ENCODE data around the gene KPNA6. TPM values are rescaled to one million over a fixed set of nuclear protein-coding genes. Genes with fewer than 3 reads are reported as not detected.
A peak's percentile ranks its signal among the peaks of the same experiment; 100 is the strongest.

Gene KPNA6
- total and polyA plus RNA-seq, 9 of the 15 experiments (the other 6 are each of a cell fraction or from before 2014, with no cell fraction given), result 20.1 to 54.6 (median 32.2) TPM

GRCh38 chr1:32125313-32125712 lies 17.5 kb downstream of the KPNA6 start (continued):
- TF ChIP-seq ZNF511 (CRISPR knock-in tag; IDR thresholded peaks at IDR 0.05), result no peak

GRCh38 chr1:32126770-32127169 lies 18.9 kb downstream of the KPNA6 start:
- Histone ChIP-seq H3K9ac (ENCODE audit: insufficient read depth in 1 of 2, low read depth in 2 of 2, low read length in 2 of 2) (no peak overlapping the region), H3K9me1 (ENCODE audit: control insufficient read depth, insufficient read depth, low read length) (no peaks in the 10 kb centered on the region), H3K36me3 (ENCODE audit: control insufficient read depth, insufficient read depth, low read length) (peaks cover 20% of the 10 kb centered on the region; the same call in 1 of the 3 replicates), H3K79me2 (ENCODE audit: control insufficient read depth, insufficient read depth, low read length) (peaks cover 97% of the 10 kb centered on the region), H2AFZ (ENCODE audit: low read depth, low read length) (no peak overlapping the region), H3K4me1 (replicated peaks in 1 of 2; ENCODE audit: control insufficient read depth in 2 of 2, insufficient read depth in 2 of 2, low read length in 2 of 2) (peaks cover 43 to 60% of the 10 kb centered on the region in 2 experiments), H3K27me3 (ENCODE audit: control insufficient read depth in 2 of 2, insufficient read depth in 2 of 2, low read length in 2 of 2) (no peaks in the 10 kb centered on the region), H3K4me3 (no peak overlapping the region), H3K27ac (ENCODE audit: extremely low read depth, low read depth, low read length) (peak overlapping the region; percentile 74; the same call in 2 of the 3 replicates), H3K9me3 (replicated peaks; ENCODE audit: control insufficient read depth, insufficient read depth, low read depth, low read length) (no peaks in the 10 kb centered on the region), H4K20me1 (replicated peaks; ENCODE audit: control insufficient read depth, insufficient read depth, low read length) (peaks cover 13% of the 10 kb centered on the region), H3K4me2 (ENCODE audit: insufficient read depth, low read length) (peak overlapping the region; percentile 60; the same call in 1 of the 2 replicates)
- no peak for ATAC-seq
- TF ChIP-seq RBM15 (IDR thresholded peaks at IDR 0.05; ENCODE audit: insufficient read depth, low read length) (no peak), ASH1L (IDR thresholded peaks at IDR 0.05; ENCODE audit: borderline replicate concordance, low read depth, partially characterized antibody) (peak; percentile 11), TGIF2 (CRISPR knock-in tag; IDR thresholded peaks at IDR 0.05) (no peak), SRF (CRISPR knock-in tag; IDR thresholded peaks at IDR 0.05) (peak in 1 of 2 experiments; percentile 94; a peak in 2 of 4 replicates), ZFX (CRISPR knock-in tag; IDR thresholded peaks at IDR 0.05) (peak; percentile 37; the same call in 1 of the 2 replicates), PRDM10 (IDR thresholded peaks at IDR 0.05; ENCODE audit: partially characterized antibody) (peak; percentile 67), TFAP4 (CRISPR knock-in tag; IDR thresholded peaks at IDR 0.05; ENCODE audit: borderline replicate concordance) (no peak)
- intact Hi-C loops (cut with micrococcal nuclease) (loop anchor here (5.0 kb wide), 1 partner anchor 56 kb away; no protein-coding TSS in a partner anchor), in situ Hi-C loops (cut with MboI) (no loop called here)
- CTCF ChIA-PET (ENCODE audit: low intra/inter-chr PET ratio), result no interaction called here
- BruUV-seq (replicated peaks), result TSS peak; percentile 16
- no peak for DNase-seq (ENCODE audit: extremely low read depth in 1 of 4, low spot score in 3 of 4)
- POLR2A ChIA-PET, result interaction anchor here (0.7 to 12.5 kb wide), 2 partner anchors 11 to 14 kb away, joined by 3 to 209 read pairs; partner anchors contain the start of gene KPNA6
- 98% methylated on average over 3 of the region's 3 CpGs for WGBS (ENCODE audit: insufficient coverage, low coverage, missing lambda C conversion rate)
- no peak for FAIRE-seq
